Stimulated activated CD4-positive, alpha-beta T cell treated with anti-CD3 and anti-CD28 coated beads, TNF-alpha, amount 100 ng/mL, for 1 hour (primary cell): ENCODE results near the gene SPATA46.

Experiments
- DNase-seq, 3 donors: peaks; one replicate each; pipeline ENCODE4 v3.0.0-alpha.2; 2020; ENCODE audit warnings: low read depth in 3 of 3, low spot score in 1 of 3

SPATA46 gene

GRCh38 chr1:162391790-162392563, 15.3 kb upstream of the SPATA46 start:
- no peak for DNase-seq

- no peak for DNase-seq
These were observed 13.9 kb upstream of the SPATA46 start for GRCh38 chr1:162390396-162391185.

- no peak for DNase-seq
These were observed 13.3 kb upstream of the SPATA46 start for GRCh38 chr1:162389971-162390370.

GRCh38 chr1:162389021-162389818, 12.6 kb upstream of the SPATA46 start:
- DNase-seq = no peak

DNA sequence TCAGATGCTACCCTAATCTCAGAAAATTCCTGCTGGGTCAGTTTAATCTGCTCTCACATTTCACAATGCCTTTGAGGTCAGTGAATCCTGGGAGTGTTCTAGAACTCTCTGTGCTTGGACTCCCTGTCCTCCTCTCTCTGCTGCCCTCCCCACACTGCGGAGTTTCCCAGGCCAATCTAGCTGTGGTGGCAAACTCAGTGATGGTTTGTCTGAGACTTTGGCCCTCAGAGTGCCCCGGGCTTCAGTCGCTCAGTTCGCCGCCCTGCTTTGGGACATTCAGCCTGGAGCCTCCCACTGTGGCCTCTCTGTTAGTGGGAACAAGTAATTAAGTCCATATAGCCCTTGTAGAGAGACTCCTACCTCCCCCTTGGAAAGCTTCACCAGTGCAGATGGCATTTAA, 12.0 kb upstream of the SPATA46 start:
- no peak for DNase-seq

GRCh38 chr1:162388083-162388594, 11.5 kb upstream of the SPATA46 start:
- no peak for DNase-seq

DNA sequence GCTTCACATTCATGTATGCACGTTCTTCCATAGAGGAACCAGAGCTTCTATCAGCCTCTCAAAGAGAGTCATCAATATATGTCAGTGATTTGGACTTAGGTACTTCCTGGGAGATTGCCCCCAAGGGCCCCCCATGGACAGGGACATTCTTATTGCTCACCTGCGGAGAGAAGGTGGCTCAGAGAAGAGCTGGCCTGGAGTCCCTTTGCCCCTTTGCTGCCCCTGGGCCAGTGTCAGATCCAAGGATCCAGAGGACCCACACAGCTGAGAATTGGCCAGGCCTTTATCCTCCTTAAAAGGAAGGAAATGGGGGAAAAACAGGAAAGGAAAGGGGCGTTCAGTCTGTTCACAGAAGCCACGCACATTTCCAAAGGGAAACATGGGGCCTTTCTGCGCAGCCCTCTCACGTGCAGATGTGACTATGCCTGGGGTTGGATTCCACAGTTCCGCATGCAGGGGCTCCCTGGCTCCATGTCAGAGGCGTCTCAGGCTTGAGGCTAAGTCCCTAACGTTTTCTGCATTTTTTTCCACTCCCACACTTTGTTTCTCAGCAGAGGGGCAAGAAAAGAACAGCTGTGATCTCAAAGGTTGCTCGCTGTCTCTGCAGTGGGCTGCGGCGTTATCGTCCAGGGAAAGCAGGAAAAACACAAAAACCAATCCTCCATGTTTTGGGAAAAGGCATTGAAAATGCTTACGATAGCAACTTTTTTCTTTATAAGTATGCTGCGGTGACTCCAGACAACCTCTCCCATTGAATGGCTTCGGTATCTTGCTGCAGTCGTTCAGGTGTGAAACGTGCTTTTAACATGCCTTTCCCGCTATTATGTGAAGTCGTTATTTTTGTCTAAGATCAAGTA, 10.8 kb upstream of the SPATA46 start:
- DNase-seq = no peak

DNA sequence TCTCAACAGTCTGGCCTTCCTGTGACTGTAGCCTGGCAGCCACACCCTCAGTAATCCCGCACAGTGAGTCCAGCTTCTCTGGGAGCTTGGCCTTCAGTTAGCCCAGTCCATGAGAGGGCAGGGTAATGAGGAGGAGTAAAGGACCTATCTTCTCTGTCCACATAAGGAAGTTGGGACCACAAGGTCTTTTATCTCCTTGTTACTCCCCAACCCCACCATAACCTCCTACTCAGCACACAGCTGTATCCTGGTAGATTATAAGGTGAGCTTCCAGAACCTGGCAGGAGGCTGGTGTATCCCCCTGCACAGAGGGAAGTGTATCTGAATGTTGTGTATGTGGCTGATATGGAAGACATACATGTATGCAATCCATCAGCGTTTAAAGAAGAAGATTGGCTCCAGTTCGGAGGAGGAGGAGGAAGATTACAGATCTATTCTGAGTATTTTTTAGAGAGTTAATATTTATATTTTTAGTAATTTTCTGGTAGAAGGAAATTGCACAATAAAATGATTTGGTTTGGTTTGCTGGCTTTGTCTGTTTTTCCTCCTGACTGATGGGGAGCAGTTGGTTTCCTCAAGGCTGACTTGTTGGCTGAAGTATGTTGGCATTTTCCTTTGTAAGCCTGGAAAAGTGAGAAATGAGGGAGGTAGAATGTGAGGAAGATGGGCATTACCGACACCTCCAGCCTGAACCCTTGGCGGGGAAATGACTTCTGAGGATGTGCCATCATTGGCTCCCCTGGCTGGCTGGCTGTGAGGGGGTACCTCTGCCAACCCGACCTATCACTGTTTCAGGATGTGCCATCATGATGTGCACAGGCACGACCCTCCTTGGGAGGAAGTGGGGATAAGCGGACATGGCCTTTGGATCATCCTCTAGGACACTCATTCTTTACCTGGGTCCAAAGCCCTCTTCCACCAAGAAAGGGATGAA, 9.9 kb upstream of the SPATA46 start:
- no peak for DNase-seq

DNA sequence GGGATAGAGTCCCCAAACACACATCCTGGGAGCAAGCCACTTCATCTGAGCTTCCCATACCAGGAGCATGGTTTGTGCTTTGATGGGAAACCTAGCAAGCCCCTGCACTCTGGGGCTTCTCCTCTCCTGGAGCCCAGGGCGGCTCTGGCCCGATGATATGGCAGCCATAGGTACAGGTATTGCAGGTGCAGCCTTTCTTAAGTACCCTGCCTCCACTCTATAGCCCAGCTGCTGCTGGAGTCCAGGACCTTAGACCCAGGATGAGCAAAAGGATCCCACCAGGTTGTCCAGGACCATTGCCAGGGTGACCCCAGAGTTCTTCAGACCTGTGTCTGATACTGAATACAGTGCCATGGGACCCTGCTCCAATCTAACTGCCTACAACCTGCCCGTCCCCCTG, 9.0 kb upstream of the SPATA46 start:
- DNase-seq = no peak

DNA sequence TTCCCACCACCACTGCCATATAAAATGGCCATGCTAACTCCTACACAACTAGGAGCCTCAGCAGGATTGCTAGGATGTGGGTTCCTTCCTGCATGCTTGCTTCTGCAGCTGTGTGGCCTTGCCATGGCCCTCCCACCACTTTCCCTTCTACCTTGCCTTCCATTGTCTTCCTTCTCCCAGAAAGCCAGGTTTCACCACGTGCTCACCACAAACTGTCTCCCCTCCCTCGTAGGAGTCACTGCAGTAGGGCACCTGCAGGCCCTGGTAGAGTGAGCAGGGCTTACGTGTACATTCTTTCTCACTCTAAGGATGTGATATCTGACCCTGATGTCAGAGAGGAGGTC, 8.6 kb upstream of the SPATA46 start:
- DNase-seq = no peak

DNA sequence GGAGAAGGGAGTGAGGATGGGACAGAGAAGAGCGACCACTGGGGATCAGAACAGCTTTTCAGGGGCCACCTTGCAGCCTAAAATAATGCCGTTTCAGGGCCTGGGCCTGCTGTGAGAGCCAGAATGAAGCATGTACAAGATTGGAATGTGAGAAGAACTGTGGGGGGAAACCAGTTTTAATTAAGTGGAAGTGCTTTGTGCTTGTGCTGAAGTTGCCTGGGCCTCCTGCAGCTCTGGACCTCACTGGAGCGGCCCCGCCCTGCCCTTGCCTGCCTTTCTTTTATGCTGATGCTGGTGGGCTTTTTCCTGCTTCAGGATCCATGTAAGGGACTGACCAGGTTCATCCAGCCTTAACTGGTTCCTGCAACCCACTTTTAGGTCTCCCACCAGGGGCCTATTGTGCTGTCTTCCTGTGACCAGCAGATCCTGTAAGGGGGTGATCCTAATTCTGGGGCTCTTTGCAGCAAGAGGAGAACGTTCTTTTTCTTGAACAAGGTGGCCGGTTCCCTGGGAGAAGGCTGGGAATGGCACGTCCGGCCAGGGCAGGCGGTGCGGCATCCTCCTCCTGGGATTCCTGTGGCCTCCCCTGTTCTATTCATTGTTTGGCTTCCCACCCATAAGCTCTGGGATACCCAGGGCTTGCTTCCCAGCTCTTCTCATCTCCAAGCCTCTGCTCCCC, 8.1 kb upstream of the SPATA46 start:
- DNase-seq = no peak

DNA sequence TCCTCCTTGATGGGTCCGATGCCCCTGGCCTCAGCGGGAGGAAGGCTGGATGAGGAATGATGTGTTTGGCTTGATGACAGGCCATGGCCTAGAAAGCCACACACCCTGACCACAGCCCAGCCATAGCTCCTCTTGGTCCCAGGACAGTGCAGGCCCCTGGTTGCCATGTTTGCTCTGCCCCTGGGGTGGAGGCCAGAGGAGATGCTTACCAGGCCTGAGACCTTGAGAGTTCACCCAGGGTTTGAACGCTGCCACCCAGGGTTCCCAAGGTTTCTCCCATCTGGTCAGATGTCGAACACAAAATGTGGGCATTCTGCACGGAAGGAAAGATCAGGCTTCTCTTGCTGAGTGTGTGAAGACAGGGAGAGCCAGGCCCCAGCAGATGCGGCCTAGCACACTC, 7.5 kb upstream of the SPATA46 start:
- DNase-seq = no peak

DNA sequence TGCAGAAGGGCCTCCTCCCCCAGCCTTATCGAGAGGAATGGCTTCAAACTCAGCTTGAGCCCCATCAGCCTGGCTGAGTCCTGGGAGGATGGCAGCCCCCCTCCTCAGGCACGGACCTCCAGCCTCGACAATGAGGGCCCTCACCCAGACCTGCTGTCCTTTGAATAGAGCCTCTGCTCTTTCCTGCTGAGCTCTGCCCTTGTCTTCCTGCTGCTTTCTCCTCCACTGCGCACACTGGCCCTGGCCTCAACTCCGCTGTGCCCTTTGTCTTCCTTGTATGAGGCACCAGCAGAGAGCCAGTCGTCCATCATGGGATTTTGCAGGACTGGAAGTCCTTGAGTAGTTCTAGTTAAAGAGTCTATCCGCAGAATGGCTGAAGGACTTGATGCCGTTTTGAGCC, 6.9 kb upstream of the SPATA46 start:
- no peak for DNase-seq

DNA sequence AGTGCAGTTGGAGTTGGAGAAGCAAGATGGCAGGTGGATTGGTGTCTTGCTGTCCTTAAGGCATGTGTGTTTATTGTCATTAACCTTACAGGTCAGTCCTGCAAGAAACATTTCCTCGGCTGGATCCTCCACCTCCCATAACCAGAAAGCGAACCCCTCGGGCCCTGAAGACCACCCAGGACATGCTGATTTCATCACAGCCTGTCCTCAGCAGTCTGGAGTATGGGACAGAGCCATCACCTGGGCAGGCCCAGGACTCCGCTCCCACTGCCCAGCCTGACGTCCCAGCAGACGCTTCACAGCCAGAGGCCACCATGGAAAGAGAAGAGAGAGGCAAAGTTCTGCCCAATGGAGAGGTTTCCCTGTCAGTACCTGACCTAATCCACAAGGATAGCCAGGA, 6.4 kb upstream of the SPATA46 start:
- no peak for DNase-seq

GRCh38 chr1:162381941-162382750, 5.5 kb upstream of the SPATA46 start:
- DNase-seq = no peak

DNA sequence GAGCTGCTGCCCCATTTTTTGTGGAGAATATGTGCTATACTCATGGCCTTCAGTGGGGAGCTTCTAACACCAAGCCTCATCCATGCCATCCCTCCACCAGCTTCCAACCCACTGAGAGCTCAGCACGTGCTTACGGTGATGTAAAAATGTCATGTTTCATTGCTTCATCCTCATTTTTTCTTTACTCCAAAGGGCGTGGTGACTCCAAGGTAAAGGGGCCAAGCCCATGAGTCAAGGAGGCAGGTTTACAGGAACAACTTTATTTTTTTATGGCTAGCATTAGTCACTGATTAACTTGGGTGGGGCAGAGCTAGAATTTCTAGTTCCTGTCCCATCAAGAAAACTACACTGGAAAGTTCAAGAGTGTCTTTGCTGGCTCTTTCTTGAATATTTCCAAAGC, 4.7 kb upstream of the SPATA46 start, which contains the start of gene C1orf226:
Gene C1orf226, plus strand, starts transcription at position 346 of the 400 bp plus-strand sequence. CDS start 174 bp downstream, outside the sequence.
- DNase-seq = no peak

DNA sequence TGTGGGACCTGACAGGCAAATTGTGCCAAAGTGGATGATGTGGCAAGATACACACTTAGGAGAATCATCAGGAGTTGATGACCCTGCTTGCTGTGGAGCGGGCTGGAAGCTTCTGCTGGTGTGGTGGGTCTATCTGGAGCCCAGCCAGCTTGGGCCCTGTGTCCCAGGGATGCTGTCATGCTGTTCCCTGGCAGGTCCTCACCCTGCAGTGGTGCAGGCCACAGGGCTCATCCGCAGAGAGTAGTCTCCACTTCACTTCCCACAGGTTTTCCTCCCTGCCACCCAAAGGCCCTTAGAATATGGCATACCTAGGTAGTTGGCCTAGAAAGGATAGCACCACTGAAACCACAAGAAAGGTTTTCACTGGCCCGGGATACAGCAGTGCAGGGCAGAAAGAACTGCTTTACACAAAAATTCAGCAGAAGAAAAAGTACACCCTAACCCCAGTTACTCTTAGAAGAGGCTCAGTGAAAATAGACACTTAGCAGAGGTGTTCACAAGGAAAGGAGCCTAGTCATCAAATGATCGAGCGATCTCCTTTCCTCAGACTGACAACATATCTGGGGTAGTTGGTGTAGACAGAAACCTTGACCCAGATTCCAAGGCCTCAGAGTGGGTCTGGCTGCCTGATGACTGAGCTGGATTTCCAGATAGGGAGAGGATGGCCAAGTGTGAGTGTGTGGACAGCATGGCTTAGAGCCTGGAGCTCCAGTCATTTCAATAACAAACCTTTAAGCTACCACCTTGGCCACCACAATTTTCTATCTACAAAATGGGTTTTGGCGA, 3.6 kb upstream of the SPATA46 start:
- DNase-seq = no peak
